ENCODE measurements around the gene BRD8. TPM values are rescaled to one million over a fixed set of nuclear protein-coding genes. Genes with fewer than 3 reads are reported as not detected.
"Not testable (repeated sequence)": the region's sequence is repeated elsewhere in the genome, so short reads cannot be mapped to it uniquely, and the experiment has no call there.

Gene BRD8, protein sequence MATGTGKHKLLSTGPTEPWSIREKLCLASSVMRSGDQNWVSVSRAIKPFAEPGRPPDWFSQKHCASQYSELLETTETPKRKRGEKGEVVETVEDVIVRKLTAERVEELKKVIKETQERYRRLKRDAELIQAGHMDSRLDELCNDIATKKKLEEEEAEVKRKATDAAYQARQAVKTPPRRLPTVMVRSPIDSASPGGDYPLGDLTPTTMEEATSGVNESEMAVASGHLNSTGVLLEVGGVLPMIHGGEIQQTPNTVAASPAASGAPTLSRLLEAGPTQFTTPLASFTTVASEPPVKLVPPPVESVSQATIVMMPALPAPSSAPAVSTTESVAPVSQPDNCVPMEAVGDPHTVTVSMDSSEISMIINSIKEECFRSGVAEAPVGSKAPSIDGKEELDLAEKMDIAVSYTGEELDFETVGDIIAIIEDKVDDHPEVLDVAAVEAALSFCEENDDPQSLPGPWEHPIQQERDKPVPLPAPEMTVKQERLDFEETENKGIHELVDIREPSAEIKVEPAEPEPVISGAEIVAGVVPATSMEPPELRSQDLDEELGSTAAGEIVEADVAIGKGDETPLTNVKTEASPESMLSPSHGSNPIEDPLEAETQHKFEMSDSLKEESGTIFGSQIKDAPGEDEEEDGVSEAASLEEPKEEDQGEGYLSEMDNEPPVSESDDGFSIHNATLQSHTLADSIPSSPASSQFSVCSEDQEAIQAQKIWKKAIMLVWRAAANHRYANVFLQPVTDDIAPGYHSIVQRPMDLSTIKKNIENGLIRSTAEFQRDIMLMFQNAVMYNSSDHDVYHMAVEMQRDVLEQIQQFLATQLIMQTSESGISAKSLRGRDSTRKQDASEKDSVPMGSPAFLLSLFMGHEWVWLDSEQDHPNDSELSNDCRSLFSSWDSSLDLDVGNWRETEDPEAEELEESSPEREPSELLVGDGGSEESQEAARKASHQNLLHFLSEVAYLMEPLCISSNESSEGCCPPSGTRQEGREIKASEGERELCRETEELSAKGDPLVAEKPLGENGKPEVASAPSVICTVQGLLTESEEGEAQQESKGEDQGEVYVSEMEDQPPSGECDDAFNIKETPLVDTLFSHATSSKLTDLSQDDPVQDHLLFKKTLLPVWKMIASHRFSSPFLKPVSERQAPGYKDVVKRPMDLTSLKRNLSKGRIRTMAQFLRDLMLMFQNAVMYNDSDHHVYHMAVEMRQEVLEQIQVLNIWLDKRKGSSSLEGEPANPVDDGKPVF
- total RNA-seq (2014; rRNA removed; shearing (Covaris generic)): 42.3 and 56.1 TPM in 2 replicates
- 98.2 and 121 TPM in 2 replicates for polyA plus RNA-seq (2014; cell fraction: nucleus; rRNA removed)

- DNase-seq (ENCODE audit: extremely low read depth, low read depth): peak; percentile 98
Measured at GRCh38 chr5:138178516-138179276, at the start of gene BRD8, which contains the start of gene KIF20A. Gene BRD8 (minus strand): TSS chr5:138178630. CDS start chr5:138178614, 16 bp downstream. Gene KIF20A (plus strand): TSS chr5:138179112. CDS start chr5:138179681, 569 bp downstream.

DNA sequence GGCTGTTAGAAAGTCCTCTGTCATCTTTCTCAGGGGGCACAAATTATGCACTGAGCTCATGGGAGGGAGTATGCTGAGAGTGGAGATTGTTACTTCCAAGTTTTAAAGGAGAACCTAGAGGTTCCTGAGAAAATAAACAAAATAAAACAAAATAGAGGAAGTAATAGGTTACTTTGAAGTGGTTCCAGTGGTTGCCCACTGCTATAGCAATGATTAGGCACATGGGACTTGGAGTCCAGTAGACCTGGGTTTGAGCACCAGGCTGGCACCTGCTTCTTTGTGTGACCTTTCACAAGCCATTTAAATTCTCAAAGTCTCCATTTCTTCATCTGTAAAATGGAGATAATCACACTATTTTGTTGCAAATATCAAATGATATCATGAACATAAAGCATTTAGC is 48.5 kb upstream of the BRD8 start:
- DNase-seq (ENCODE audit: extremely low read depth, low read depth): no peak

DNA sequence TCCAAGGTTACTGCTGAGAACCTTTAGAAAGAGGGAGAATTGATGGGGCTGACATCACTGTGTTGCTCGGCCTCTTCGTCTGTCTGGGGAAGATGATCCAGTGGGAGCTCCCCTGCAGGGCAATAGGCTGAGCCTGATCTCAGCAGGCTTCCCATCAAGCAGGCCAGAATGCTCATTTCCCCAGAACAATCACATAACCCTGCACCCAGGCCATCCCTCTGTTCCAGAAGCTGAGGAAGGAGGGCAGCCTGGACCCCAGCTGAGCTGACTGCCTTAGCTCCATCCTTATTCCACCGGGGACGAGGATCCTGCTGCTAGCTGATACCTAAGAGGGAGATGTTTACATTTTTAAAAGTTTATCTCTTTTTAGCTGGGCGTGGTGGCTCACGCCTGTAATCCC is 46.3 kb upstream of the BRD8 start:
- DNase-seq (ENCODE audit: extremely low read depth, low read depth): no peak

GRCh38 chr5:138223532-138223931 is 45.1 kb upstream of the BRD8 start:
- no peak for DNase-seq (ENCODE audit: extremely low read depth, low read depth)

DNA sequence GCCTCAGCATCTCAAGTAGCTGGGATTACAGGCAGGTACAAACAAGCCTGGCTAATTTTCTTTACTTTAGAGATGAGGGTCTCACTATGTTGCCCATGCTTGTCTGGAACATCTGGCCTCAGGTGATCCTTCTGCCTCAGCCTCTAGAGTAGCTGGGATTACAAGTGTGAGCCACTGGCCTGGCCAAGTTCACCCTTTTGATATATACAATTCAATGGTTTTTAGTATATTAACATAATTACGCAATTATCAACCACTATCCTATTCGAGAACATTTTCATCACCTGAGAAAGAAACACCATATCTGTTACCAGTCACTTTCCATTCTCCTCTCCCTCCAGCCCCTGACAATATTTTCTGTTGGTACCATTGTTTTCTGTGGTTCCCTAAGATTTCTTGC is 38.4 kb upstream of the BRD8 start:
- no peak for DNase-seq (ENCODE audit: extremely low read depth, low read depth)

DNA sequence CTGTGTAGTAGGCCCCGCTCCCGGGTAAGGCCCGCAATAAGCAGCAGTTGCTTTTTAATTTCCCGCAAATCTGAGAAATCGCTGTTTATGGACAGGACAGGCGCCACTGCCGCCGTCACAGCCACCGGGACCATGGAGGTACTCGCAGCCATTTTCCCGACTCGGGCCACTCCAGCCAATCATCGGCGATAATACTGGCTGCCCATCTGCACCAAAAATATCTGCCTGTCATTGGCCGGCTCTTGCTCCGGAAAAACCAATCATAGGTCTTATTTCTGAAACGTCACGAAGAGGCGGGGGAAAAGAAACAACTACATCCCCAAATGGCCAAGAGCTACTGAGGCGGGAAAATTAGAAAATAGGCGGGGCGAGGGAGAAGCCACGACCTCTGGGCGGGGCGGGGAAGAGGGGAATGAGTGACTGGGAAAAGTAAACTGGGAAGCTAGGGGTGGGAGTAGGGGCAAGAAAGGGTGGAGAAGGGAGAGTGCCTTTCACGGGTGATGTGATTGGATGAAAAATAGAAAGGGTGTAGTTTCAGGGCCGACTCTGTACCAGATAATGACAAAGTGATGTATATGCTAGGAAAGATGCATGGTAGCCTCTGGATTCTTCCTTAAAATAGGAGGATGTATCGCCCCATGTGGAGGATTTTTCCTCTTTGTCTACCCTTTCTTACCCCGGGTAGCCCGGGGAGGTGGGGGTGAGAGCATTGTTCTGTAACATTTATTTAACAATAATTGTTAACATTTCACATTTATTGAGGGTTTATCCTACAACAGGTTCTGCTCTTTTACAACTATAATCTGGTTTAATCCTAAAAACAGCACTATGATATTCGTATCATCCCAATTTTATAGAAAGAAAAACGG is 35.0 kb upstream of the BRD8 start, which contains the start of gene CDC23:
Gene CDC23, minus strand, starts transcription at position 163 of the 869 bp plus-strand sequence. Its CDS starts 11 bp downstream, at position 152.
- DNase-seq (ENCODE audit: extremely low read depth, low read depth): peak; percentile 99

DNA sequence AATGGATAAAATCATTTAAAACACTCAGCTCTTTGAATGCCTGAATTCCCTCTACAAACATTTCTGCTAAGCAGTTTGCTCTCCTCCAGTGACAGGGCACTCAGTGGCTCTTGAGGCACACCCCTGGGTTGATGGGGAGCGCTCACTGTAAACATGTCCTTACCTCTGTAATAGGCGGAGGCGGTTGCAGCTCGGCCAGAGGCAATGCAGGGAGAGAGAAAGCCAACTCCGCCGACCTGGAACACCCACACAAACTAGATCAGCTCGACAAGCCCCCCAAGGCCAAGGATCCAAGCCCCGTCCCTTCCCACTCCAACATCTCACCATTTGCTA is 34.4 kb upstream of the BRD8 start:
- DNase-seq (ENCODE audit: extremely low read depth, low read depth): no peak

DNA sequence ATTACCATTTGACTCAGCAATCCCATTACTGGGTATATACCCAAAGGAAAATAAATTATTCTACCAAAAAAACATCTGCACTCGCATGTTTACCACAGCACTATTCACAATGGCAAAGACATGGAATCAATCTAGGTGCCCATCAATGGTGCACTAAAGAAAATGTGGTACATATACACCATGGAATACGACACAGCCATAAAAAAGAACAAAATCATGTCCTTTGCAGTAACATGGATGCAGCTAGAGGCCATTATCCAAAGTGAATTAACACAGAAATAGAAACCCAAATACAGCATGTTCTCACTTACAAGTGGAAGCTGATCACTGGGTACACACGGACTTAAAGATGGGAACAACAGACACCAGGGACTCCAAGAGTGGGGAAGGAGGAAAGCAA is 32.6 kb upstream of the BRD8 start:
- no peak for DNase-seq (ENCODE audit: extremely low read depth, low read depth)

- not testable (repeated sequence) for DNase-seq (ENCODE audit: extremely low read depth, low read depth)
Measured at GRCh38 chr5:138193859-138194258, 15.4 kb upstream of the BRD8 start.

- DNase-seq (ENCODE audit: extremely low read depth, low read depth): no peak
Measured at GRCh38 chr5:138192826-138193225, 14.4 kb upstream of the BRD8 start.

- DNase-seq (ENCODE audit: extremely low read depth, low read depth): no peak
Measured at GRCh38 chr5:138188626-138189025, 10.2 kb upstream of the BRD8 start.

DNA sequence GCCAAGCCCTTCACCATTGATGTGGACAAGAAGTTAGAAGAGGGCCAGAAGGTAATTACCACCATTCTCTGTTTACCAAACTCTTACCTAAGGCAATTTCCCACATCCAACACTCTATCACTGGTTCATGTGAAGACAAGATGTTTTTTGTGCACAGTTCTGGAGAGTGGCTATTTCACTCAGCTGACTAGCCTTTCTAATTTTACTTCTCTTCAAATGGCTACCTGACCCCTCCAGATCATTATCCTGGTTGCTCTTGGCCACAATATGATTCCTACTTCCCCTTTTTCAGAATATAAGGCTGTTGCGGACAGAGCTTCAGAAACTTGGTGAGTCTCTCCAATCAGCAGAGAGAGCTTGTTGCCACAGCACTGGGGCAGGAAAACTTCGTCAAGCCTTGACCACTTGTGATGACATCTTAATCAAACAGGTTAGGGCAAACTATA is 7.6 kb upstream of the BRD8 start:
- no peak for DNase-seq (ENCODE audit: extremely low read depth, low read depth)

DNA sequence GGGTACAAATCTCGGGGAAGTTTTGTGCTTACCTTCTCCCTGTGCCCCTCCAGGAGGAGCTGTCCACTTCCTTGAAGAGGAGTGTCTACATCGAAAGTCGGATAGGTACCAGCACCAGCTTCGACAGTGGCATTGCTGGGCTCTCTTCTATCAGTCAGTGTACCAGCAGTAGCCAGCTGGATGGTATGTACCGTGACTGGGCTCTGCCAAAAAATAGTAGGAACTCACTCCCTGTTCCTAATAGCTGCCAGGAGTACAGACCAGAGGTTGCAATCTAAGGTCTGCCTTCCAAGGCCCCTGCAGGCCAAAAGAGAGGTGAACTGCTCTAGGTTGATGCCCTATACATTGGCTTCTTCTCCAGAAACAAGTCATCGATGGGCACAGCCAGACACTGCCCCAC is 4.4 kb upstream of the BRD8 start:
- no peak for DNase-seq (ENCODE audit: extremely low read depth, low read depth)

DNA sequence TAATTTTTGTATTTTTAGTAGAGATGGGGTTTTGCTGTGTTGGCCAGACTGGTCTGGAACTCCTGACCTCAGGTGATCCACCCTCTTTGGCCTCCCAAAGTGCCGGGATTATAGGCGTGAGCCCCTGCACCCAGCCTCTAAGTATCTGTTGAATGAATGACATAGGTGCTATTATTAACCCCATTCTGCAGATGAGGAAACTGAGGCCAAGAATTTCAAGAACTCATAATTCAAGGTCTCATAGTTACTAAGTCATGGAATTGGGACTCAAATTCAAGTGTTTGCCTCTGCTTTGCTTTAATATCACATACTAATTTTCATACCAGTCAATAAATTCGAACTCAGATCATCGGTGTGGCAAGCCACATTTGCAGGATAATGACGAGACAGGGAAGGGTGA is 2.4 kb upstream of the BRD8 start:
- no peak for DNase-seq (ENCODE audit: extremely low read depth, low read depth)

GRCh38 chr5:138180183-138180782 is 1.9 kb upstream of the BRD8 start:
- DNase-seq (ENCODE audit: extremely low read depth, low read depth): peak; percentile 78

GRCh38 chr5:138179277-138179857 is 937 bp upstream of the BRD8 start:
- no peak for DNase-seq (ENCODE audit: extremely low read depth, low read depth)

DNA sequence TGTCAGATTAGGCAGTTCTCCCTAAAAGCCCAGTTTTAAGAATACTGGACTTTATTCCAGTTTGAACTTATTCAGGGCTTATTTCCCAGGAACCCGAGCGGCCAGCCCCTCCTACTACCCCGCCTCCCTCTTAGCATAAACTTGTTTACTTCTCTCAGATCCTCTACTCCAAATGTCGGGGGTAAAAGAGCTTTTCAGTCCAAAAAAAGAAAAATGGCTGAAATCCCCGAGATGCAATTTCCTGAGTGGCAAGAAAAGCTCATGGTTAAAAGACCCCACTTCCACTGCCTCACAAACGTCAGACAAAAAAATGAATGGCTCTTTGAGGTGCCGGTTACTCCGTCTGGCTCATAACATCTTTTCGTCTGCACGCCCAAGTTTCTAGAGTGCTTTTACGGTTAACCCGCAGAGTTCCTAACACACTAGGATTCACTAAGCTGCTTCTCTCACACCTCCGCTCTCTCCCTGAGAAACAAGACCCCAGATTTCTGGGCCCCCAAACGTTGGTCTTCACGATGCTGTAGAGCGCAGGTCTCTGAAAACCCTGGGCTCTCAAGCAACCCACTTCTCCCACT is 402 bp downstream of the BRD8 start:
- DNase-seq (ENCODE audit: extremely low read depth, low read depth): peak; percentile 15

GRCh38 chr5:138170299-138170698 is 8.1 kb downstream of the BRD8 start:
- DNase-seq (ENCODE audit: extremely low read depth, low read depth): no peak

All from NCI-H460 (cell line).